Stimulated activated CD4-positive, alpha-beta T cell treated with anti-CD3 and anti-CD28 coated beads, Interleukin-2, amount 100 ng/mL, for 24 hours (primary cell): Measurements from ENCODE around the gene PDE1C.

Source experiments
- DNase-seq, 2 donors: peaks; one replicate each; pipeline ENCODE4 v3.0.0-alpha.2; 2020

PDE1C gene

GRCh38 chr7:31761646-31762045 lies 308.6 kb downstream of the PDE1C start:
- DNase-seq, result no peak

GRCh38 chr7:31758755-31759154 lies 311.5 kb downstream of the PDE1C start:
- DNase-seq, result no peak

- no peak for DNase-seq
These were observed 318.5 kb downstream of the PDE1C start for GRCh38 chr7:31751726-31752125.

- DNase-seq, result no peak
These were observed 322.1 kb downstream of the PDE1C start for GRCh38 chr7:31748084-31748483.

- DNase-seq, result no peak
These were observed 322.7 kb downstream of the PDE1C start for GRCh38 chr7:31747553-31747952.

- peak; percentile 21 to 56 for DNase-seq
These were observed 325.8 kb downstream of the PDE1C start for GRCh38 chr7:31744294-31744874.

GRCh38 chr7:31741852-31742251 lies 328.4 kb downstream of the PDE1C start:
- no peak for DNase-seq

- DNase-seq, result peak in 1 of 2 donors; percentile 24
These were observed 333.9 kb downstream of the PDE1C start for GRCh38 chr7:31735991-31736982.

GRCh38 chr7:31734456-31734855 lies 335.8 kb downstream of the PDE1C start:
- no peak for DNase-seq

GRCh38 chr7:31729195-31729804 lies 340.9 kb downstream of the PDE1C start:
- no peak for DNase-seq

- no peak for DNase-seq
These were observed 345.5 kb downstream of the PDE1C start for GRCh38 chr7:31724696-31725095.

GRCh38 chr7:31720366-31720765 lies 349.8 kb downstream of the PDE1C start:
- no peak for DNase-seq

GRCh38 chr7:31716355-31716754 lies 353.9 kb downstream of the PDE1C start:
- DNase-seq, result no peak

- DNase-seq, result no peak
These were observed 360.0 kb downstream of the PDE1C start for GRCh38 chr7:31710171-31710570.

- no peak for DNase-seq
These were observed 363.1 kb downstream of the PDE1C start for GRCh38 chr7:31707089-31707488.

GRCh38 chr7:31705377-31705776 lies 364.8 kb downstream of the PDE1C start:
- DNase-seq, result no peak

- DNase-seq, result no peak
These were observed 367.9 kb downstream of the PDE1C start for GRCh38 chr7:31702354-31702753.
